ENCODE measurements around the gene SPRED1. TPM values are rescaled to one million over a fixed set of nuclear protein-coding genes. Genes with fewer than 3 reads are reported as not detected.
A peak's percentile ranks its signal among the peaks of the same experiment; 100 is the strongest.

SPRED1 gene
- total RNA-seq, 1 donor from 2014 or later: 25.6 TPM

DNA sequence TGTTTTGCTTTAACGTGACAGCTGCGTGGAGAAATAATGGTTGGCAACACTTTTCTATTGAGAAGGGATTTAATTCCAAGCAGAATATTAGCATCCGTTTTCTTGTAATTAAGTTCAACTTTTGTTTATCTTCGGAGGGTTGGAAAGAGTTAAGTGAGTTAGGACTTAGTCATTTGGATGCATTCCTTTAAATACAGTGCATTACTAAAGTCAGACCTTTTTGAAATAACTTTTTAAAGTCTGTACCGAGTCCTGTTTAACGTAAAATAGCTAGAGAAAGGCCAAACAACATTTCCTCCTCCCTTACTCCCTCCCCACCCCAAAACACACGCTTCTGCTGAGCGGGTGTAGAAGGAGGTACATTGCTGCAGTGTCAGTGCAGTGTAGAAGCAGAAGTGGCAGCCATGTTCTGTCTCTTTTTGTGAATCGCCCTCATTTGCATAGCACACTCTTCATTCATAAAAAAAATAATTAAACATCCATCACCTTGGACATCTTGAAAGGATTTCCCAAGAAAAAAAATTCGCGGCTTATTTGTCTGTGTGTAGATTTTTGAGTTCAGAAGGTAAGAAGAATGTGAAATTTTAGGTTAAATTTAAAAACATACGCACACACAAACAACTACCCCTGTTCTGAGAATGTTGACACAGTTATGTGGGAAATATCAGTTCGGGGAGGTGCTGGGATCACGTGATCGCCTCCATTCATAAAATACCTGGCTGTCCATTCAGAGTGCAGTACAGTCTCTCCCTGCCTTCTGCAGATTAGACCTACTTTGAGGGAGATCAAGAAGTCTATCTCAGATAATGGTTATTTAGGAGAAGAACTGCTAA, 1.6 kb downstream of the SPRED1 start:
- Mint-ChIP-seq H3K27me3 (peaks cover 22% of the 10 kb centered on the region), H3K27ac (peak overlapping the region; percentile 90), H3K36me3 (no peaks in the 10 kb centered on the region), H3K4me1 (ENCODE audit: unreplicated experiment) (peaks cover 35% of the 10 kb centered on the region), H3K9me3 (no peaks in the 10 kb centered on the region), H3K4me3 (peak overlapping the region; percentile 94)
- no peak for DNase-seq (ENCODE audit: extremely low spot score, unreplicated experiment)
- TF ChIP-seq, protein P1, sequence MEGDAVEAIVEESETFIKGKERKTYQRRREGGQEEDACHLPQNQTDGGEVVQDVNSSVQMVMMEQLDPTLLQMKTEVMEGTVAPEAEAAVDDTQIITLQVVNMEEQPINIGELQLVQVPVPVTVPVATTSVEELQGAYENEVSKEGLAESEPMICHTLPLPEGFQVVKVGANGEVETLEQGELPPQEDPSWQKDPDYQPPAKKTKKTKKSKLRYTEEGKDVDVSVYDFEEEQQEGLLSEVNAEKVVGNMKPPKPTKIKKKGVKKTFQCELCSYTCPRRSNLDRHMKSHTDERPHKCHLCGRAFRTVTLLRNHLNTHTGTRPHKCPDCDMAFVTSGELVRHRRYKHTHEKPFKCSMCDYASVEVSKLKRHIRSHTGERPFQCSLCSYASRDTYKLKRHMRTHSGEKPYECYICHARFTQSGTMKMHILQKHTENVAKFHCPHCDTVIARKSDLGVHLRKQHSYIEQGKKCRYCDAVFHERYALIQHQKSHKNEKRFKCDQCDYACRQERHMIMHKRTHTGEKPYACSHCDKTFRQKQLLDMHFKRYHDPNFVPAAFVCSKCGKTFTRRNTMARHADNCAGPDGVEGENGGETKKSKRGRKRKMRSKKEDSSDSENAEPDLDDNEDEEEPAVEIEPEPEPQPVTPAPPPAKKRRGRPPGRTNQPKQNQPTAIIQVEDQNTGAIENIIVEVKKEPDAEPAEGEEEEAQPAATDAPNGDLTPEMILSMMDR (conservative IDR thresholded peaks at IDR 0.05): no peak

DNA sequence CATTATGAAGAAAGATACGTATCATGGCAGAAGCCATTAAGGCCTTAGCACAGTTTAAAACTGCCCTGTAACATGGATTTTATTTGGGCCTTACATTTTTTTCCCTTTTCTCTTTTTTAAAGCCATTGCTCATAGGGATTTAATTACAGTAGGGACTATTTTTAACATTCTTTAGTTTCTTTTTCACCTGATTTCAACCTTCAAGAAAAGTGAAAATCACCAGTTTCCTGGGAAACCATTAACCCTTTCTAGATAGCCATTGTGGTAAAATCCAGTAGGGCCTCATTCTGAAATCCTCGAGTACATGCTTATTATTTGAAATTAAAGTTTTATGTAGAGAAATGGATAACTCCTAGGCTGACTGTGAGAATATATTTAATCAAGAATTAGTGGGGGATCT, 3.1 kb downstream of the SPRED1 start:
- TF ChIP-seq, protein P1 (conservative IDR thresholded peaks at IDR 0.05): no peak
- H3K4me1 Mint-ChIP-seq (ENCODE audit: unreplicated experiment): peaks cover 36% of the 10 kb centered on the region
- H3K27ac Mint-ChIP-seq: no peak overlapping the region
- H3K27me3 Mint-ChIP-seq: peaks cover 13% of the 10 kb centered on the region
- no peak for DNase-seq (ENCODE audit: extremely low spot score, unreplicated experiment)
- H3K9me3 Mint-ChIP-seq: no peaks in the 10 kb centered on the region
- peak overlapping the region; percentile 37 for H3K4me3 Mint-ChIP-seq
- H3K36me3 Mint-ChIP-seq: no peaks in the 10 kb centered on the region

DNA sequence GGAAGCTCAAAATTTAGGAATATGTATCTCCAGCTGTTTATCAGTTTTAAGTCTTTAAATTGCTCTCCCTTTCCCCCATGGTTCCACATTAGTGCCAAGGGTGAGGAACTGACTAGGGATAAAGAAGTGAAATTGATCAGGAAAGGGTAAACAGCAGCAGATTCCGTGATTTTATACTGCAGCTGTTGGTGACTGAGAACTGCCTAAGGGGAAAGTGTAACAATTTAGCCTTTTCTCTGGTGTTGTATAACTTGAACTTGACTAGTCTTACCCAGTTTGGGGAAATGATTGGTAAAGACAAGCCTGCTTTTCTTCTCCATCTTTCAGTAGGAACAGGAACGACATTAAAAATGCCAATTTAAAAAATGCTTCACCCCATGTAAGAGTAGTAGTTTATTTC, 5.0 kb downstream of the SPRED1 start:
- Mint-ChIP-seq H3K27ac (no peak overlapping the region), H3K4me3 (peak overlapping the region; percentile 30), H3K9me3 (no peaks in the 10 kb centered on the region), H3K27me3 (peaks cover 3% of the 10 kb centered on the region), H3K36me3 (no peaks in the 10 kb centered on the region), H3K4me1 (ENCODE audit: unreplicated experiment) (peaks cover 32% of the 10 kb centered on the region)
- TF ChIP-seq, protein P1 (conservative IDR thresholded peaks at IDR 0.05): no peak
- no peak for DNase-seq (ENCODE audit: extremely low spot score, unreplicated experiment)

DNA sequence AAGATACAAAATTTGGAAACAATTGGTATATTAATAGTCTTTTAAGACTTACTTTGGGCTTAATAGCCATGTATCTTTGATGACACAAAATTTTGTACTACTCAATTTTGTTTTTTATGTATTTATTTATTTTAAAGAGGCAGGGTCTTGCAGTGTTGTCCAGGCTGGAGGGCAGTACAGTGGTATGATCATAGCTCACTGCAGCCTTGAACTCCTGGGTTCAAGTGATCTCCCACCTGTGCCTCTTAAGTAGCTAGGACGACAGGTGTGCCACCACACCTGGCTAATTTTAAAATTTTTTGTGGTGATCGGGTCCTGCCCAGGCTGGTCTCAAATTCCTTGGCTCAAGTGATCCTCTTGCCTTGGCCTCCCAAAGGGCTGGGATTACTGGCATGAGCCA, 6.5 kb downstream of the SPRED1 start:
- TF ChIP-seq, protein P1 (conservative IDR thresholded peaks at IDR 0.05): no peak
- Mint-ChIP-seq H3K27me3 (no peaks in the 10 kb centered on the region), H3K36me3 (no peaks in the 10 kb centered on the region), H3K9me3 (no peaks in the 10 kb centered on the region), H3K27ac (no peak overlapping the region), H3K4me1 (ENCODE audit: unreplicated experiment) (peaks cover 32% of the 10 kb centered on the region), H3K4me3 (no peak overlapping the region)
- DNase-seq (ENCODE audit: extremely low spot score, unreplicated experiment): no peak

DNA sequence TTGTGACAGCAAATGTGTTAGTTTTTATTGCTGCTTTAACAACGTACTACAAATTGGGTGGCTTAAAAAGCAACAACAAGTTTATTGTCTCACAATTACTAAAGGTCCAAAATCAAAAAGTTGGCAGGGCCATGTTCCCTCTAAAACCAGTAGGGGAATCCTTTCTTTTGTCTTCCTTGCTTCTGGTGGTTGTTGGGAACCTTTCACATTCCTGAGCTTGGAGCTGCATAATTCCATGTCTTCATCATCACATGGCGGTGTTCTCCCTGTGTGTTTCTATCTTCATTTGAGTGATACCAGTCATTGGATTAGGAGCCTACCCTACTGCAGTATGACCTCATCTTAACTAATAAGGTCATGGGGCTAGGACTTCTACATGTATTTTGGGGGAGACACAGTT, 7.4 kb downstream of the SPRED1 start:
- Mint-ChIP-seq H3K9me3 (no peaks in the 10 kb centered on the region), H3K36me3 (no peaks in the 10 kb centered on the region), H3K27me3 (no peaks in the 10 kb centered on the region), H3K4me1 (ENCODE audit: unreplicated experiment) (peaks cover 24% of the 10 kb centered on the region), H3K4me3 (no peak overlapping the region), H3K27ac (no peak overlapping the region)
- TF ChIP-seq, protein P1 (conservative IDR thresholded peaks at IDR 0.05): peak; percentile 45
- DNase-seq (ENCODE audit: extremely low spot score, unreplicated experiment): no peak

All from type B pancreatic cell (in vitro differentiated cells).